CD4-positive, alpha-beta memory T cell (primary cell): ENCODE results near the gene AOC1. TPM values are rescaled to one million over a fixed set of nuclear protein-coding genes. Genes with fewer than 3 reads are reported as not detected.
A peak's percentile ranks its signal among the peaks of the same experiment; 100 is the strongest.

Source experiments
- CTCF ChIA-PET: fragments of 350-600 bp; sonication (Branson Sonifier 250); formaldehyde crosslinking; loops from one replicate; lab custom pipeline; 2021; ENCODE audit warnings: inconsistent platforms; ENCODE audit not compliant: partially characterized antibody; lab: Charles Lee
- POLR2A ChIA-PET: fragments of 350-600 bp; sonication (Branson Sonifier 250); formaldehyde crosslinking; loops from one replicate; lab custom pipeline; 2021; ENCODE audit not compliant: partially characterized antibody; lab: Charles Lee
- DNase-seq, 5 donors: peaks; one replicate each; pipeline versions ENCODE4 v3.0.0 to v3.0.0-alpha.2; 2020 to 2022; ENCODE audit warnings: mixed read lengths in 1 of 5
- H3K27ac ChIP-seq: one replicate; pipeline ENCODE4 v1.7.0; 2013; ENCODE audit warnings: low read depth, low read length
- H3K27me3 ChIP-seq: 2 replicates; pipeline ENCODE4 v1.7.0; 2013; ENCODE audit warnings: mild to moderate bottlenecking, low read length, moderate library complexity; ENCODE audit not compliant: insufficient read depth
- H3K36me3 ChIP-seq: 2 replicates; pipeline ENCODE4 v1.7.0; 2013; ENCODE audit warnings: mild to moderate bottlenecking, low read length, moderate library complexity; ENCODE audit not compliant: insufficient read depth
- H3K4me1 ChIP-seq: 2 replicates; pipeline ENCODE4 v1.7.0; 2013; ENCODE audit warnings: mild to moderate bottlenecking, low read length, moderate library complexity; ENCODE audit not compliant: insufficient read depth
- H3K4me3 ChIP-seq, 2 donors: one replicate each; pipeline ENCODE4 v1.7.0; 2013; ENCODE audit warnings: low read length in 2 of 2, mild to moderate bottlenecking in 1 of 2
- H3K9me3 ChIP-seq, 2 donors: one replicate each; pipeline ENCODE4 v1.7.0; 2013; ENCODE audit warnings: low read length in 2 of 2, control low read depth in 1 of 2; ENCODE audit not compliant: control insufficient read depth in 1 of 2
- H3K27ac Mint-ChIP-seq, 7 donors: one replicate each; pipeline ENCODE4 v1.8.0; 2020 to 2021; ENCODE audit warnings: mixed read lengths in 7 of 7, mild to moderate bottlenecking in 6 of 7, inconsistent platforms in 3 of 7, moderate library complexity in 3 of 7
- H3K27me3 Mint-ChIP-seq, 2 donors: one replicate each; pipeline ENCODE4 v1.8.0; 2020 to 2021; ENCODE audit warnings: mixed read lengths in 2 of 2
- H3K36me3 Mint-ChIP-seq, 2 donors: one replicate each; pipeline ENCODE4 v1.8.0; 2020 to 2021; ENCODE audit warnings: mixed read lengths in 2 of 2, inconsistent platforms in 1 of 2, mild to moderate bottlenecking in 1 of 2
- H3K4me1 Mint-ChIP-seq, 4 donors: one replicate each; pipeline ENCODE4 v1.8.0; 2020 to 2021; ENCODE audit warnings: mixed read lengths in 4 of 4, mild to moderate bottlenecking in 1 of 4
- H3K4me3 Mint-ChIP-seq, 8 donors: one replicate each; pipeline ENCODE4 v1.8.0; 2020 to 2021; ENCODE audit warnings: mixed read lengths in 8 of 8, mild to moderate bottlenecking in 7 of 8, moderate library complexity in 6 of 8, inconsistent platforms in 3 of 8
- H3K9me3 Mint-ChIP-seq, 8 donors: one replicate each; pipeline ENCODE4 v1.8.0; 2020 to 2021; ENCODE audit warnings: mixed read lengths in 8 of 8, mild to moderate bottlenecking in 5 of 8, inconsistent platforms in 3 of 8, moderate library complexity in 1 of 8
- intact Hi-C: fragments of 100-400 bp; cut with micrococcal nuclease; formaldehyde crosslinking; loops from one replicate; pipeline ENCODE4 v1.15.1; 2023
- polyA plus RNA-seq, 2 donors: library from polyadenylated mRNA; unstranded; fragments of 300-500 nt; fragmentation: Illumina TruSeq; gene quantifications; one replicate each; pipeline ENCODE4 v1.2.3, GENCODE V29; 2021
- total RNA-seq, 2 experiments: library from RNA; stranded (reverse); gene quantifications; one replicate each; pipeline ENCODE4 v1.2.3, GENCODE V29; 2021

The AOC1 gene
- total and polyA plus RNA-seq, 4 experiments from 2014 or later = not detected

DNA sequence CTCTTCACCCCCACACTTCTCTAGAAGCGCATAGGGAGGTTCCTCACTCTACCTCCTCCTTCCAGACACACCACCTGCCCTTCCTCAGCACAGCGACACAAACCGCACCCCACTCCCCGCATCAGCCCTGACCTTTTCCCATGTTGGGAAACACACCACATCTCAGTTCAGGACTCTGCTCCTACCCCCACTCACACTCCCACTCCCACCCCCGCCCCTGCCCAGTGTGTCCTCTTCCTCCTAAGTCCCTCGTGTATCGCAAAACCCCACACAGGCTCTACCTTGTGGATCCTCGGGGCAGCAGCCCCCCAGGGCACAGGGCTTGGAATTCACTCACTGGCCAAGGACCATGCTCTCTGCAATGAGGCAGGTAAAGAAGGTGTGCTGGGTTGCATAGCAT, 4.2 kb upstream of the AOC1 start:
- Histone ChIP-seq H3K4me1 (no peaks in the 10 kb centered on the region), H3K27me3 (peaks cover 7% of the 10 kb centered on the region), H3K27ac (no peak overlapping the region), H3K36me3 (no peaks in the 10 kb centered on the region), H3K9me3 (no peaks in the 10 kb centered on the region), H3K4me3 (no peak overlapping the region)
- Mint-ChIP-seq H3K36me3 (no peaks in the 10 kb centered on the region), H3K4me3 (no peak overlapping the region), H3K27ac (no peak overlapping the region), H3K9me3 (no peaks in the 10 kb centered on the region), H3K27me3 (peaks cover 16 to 22% of the 10 kb centered on the region in 2 donors), H3K4me1 (peaks cover 0 to 6% (median 0%) of the 10 kb centered on the region in 4 donors)
- ChIA-PET POLR2A (no interaction called here), CTCF (no interaction called here)
- intact Hi-C loops = no loop called here
- DNase-seq = no peak

DNA sequence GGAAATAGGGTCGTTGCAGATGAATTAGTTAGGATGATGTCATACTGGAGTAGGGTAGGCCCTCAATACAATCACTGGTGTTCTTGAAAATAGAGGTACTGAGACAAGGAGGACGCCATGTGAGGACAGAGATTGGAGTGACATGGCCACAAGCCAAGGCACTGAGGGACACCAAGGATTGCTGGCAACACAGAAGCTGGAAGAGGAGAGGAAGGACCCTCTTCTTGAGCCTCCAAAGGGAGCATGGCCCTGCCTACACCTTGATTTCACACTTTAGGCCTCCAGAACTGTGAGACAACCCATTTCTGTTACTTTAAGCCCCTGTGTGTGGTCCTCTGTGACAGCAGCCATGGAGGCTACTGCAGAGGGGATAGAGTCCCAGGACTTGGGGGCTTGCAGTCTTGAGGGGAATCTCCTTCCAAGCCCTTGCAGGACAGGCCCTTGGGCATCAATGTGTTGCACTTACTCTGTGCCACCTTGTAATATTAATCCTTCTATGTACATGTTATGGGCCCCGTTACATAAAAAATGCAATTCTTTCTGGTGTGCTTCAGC, 3.7 kb upstream of the AOC1 start:
- peaks cover 0 to 6% (median 0%) of the 10 kb centered on the region in 4 donors for H3K4me1 Mint-ChIP-seq
- H3K27me3 ChIP-seq = peaks cover 7% of the 10 kb centered on the region
- H3K9me3 Mint-ChIP-seq = no peaks in the 10 kb centered on the region
- H3K27me3 Mint-ChIP-seq = peaks cover 16 to 22% of the 10 kb centered on the region in 2 donors
- H3K36me3 Mint-ChIP-seq = no peaks in the 10 kb centered on the region
- no peak for DNase-seq
- H3K27ac ChIP-seq = no peak overlapping the region
- H3K27ac Mint-ChIP-seq = no peak overlapping the region
- intact Hi-C loops = no loop called here
- no peaks in the 10 kb centered on the region for H3K4me1 ChIP-seq
- H3K36me3 ChIP-seq = no peaks in the 10 kb centered on the region
- CTCF ChIA-PET = no interaction called here
- no peaks in the 10 kb centered on the region for H3K9me3 ChIP-seq
- H3K4me3 ChIP-seq = no peak overlapping the region
- H3K4me3 Mint-ChIP-seq = no peak overlapping the region
- POLR2A ChIA-PET = no interaction called here

DNA sequence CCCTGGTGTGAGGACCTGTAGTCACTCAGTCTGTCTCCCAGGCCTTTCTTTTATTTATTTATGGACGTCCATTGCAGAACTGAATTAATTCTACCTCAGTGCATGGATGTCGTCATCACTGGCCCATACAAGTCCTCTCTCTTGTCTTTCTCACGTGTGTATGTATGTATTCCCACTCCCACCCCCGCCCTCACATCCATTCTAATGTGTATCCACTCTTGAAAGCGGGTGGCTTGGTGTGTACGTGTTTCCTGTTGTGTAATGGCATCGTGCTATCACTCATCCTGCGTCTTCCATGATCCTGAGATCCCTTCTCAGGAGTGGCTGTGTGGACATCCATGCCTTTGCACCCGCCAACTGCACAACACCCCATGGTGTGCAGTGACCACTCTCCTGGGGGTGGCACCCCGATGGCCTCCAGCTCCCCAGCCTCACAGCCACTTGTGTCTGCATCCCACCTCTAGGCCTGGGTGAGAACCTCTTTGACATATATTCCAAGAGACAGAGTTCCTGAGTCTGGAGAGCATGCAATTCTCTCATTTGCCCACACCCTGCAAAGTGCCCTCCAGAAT, 3.0 kb upstream of the AOC1 start:
- Histone ChIP-seq H3K4me3 (no peak overlapping the region), H3K36me3 (no peaks in the 10 kb centered on the region), H3K4me1 (no peaks in the 10 kb centered on the region), H3K9me3 (no peaks in the 10 kb centered on the region), H3K27ac (no peak overlapping the region), H3K27me3 (peaks cover 7% of the 10 kb centered on the region)
- Mint-ChIP-seq H3K9me3 (no peaks in the 10 kb centered on the region), H3K4me3 (no peak overlapping the region), H3K27ac (no peak overlapping the region), H3K4me1 (peaks cover 0 to 6% (median 0%) of the 10 kb centered on the region in 4 donors), H3K36me3 (no peaks in the 10 kb centered on the region), H3K27me3 (peaks cover 17 to 23% of the 10 kb centered on the region in 2 donors)
- CTCF ChIA-PET = no interaction called here
- no peak for DNase-seq
- POLR2A ChIA-PET = no interaction called here
- intact Hi-C loops = no loop called here

DNA sequence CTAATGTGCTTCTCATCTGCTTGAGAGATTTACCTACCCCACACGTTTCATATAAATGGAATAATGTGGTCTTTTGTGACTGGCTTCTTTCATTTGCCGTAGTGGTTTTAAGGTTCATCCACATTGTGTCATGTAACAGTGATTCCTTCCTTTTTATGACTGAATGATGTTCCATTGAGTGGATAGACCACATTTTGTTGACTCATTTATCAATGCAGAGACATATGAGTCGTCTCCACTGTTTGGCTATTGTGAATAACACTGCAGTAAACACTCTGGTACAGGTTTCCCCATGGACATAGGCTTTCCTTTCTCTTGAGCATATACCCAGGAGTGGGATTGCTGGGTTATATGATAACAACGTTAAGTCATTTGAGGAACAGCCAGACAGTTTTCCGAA, 2.0 kb upstream of the AOC1 start:
- Mint-ChIP-seq H3K27me3 (peaks cover 20 to 25% of the 10 kb centered on the region in 2 donors), H3K4me3 (no peak overlapping the region), H3K9me3 (no peaks in the 10 kb centered on the region), H3K4me1 (peaks cover 0 to 6% (median 0%) of the 10 kb centered on the region in 4 donors), H3K36me3 (no peaks in the 10 kb centered on the region), H3K27ac (no peak overlapping the region)
- no peak overlapping the region for H3K4me3 ChIP-seq
- POLR2A ChIA-PET = no interaction called here
- no peaks in the 10 kb centered on the region for H3K9me3 ChIP-seq
- DNase-seq = no peak
- H3K27me3 ChIP-seq = peaks cover 7% of the 10 kb centered on the region
- no peaks in the 10 kb centered on the region for H3K4me1 ChIP-seq
- no peak overlapping the region for H3K27ac ChIP-seq
- H3K36me3 ChIP-seq = no peaks in the 10 kb centered on the region
- intact Hi-C loops = no loop called here
- CTCF ChIA-PET = no interaction called here

DNA sequence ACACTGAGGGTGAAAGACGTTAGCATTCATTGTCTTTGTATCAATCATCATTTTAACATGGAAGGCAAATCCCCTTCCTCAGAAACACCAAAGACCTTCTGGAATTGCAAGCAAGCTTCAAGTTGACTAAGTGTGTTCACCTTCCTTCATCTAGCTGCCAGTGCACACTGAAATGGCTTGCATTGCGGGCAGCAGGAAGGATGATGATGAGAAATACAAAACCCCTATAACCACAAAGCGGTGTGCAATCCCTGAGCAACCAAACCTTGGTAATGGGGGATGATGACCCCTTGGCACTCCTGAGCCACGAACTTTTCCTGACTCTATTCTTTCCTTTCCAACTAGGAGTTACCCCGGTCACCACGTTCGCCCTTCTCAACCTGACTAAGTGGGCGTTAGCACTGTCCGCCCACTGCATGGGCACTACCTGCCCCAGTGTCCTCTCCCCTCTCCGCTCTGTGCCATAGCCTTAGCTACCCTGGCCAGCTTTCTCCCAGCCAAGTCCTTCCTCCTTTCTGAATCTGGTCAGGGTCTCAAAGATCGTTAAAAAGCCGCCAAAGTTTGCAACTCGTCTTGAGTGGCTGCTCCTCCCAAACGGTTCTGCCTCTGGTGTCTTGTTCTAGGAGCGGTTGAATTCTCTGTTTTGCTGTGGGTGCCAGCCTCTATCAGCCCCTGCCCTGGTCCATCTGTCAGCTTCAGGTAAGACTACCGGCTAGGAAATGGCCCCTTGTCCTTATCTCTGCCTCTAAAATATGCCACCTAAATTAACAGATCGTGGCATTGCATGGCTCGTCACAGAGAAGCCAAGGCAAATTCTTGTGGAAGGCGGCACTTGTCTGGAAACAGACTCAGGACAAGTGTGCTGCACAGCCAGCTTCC, 586 bp upstream of the AOC1 start:
- H3K36me3 Mint-ChIP-seq = no peaks in the 10 kb centered on the region
- H3K36me3 ChIP-seq = no peaks in the 10 kb centered on the region
- H3K4me3 Mint-ChIP-seq = peak overlapping the region in 1 of 8 donors; percentile 7
- H3K27me3 ChIP-seq = peaks cover 7% of the 10 kb centered on the region
- no peaks in the 10 kb centered on the region for H3K4me1 ChIP-seq
- DNase-seq = no peak
- intact Hi-C loops = no loop called here
- H3K9me3 ChIP-seq = no peaks in the 10 kb centered on the region
- peaks cover 0 to 6% (median 0%) of the 10 kb centered on the region in 4 donors for H3K4me1 Mint-ChIP-seq
- no peak overlapping the region for H3K4me3 ChIP-seq
- ChIA-PET POLR2A (no interaction called here), CTCF (interaction anchor here (0.7 kb wide), 1 partner anchor 46 kb away, joined by 3 read pairs; no protein-coding TSS in a partner anchor)
- peaks cover 24 to 25% of the 10 kb centered on the region in 2 donors for H3K27me3 Mint-ChIP-seq
- no peak overlapping the region for H3K27ac Mint-ChIP-seq
- H3K27ac ChIP-seq = no peak overlapping the region
- no peaks in the 10 kb centered on the region for H3K9me3 Mint-ChIP-seq

DNA sequence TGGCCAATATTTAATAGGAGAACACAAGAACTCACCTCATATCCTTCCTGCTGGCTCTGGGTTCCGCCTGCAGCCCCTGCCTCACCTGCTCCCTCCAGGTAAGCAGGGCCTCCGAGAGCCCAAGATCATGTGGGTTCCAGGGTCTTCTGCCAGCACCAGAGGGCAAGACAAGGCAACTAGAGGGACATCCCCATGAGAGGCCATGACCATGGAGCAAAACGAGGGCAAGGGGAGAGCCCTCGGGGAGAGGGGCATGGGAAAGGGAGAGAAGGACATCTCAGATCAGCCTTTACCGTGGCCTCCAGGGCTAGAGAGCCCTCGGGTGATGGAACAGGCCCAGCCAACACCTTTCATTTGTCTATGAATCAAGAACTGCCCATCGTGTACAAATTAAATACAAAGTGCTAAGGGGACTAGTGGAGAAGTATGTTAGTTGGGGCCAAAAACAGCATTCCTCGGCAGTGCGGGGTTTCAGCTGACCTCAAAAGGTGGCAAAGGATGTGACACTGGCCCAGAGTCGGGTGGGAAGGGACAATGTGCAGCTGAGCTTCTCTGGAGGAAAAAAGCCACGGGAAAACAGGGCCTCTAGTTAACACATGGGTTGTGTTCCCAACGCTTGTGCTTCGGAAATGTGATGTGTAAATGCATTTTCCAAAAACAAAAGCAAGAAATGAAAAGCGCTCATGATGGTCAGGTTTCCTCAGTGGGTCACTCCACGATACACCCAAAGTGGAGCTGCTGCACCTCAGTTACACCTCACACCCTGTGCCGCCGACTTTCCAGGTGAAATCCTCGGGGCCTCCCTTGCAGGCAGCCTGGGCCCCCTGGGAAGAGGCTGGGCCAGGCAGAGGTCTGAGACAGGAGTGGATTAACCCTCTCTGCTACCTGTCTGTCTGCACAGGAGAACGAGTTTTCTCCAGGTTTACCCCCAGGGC, 2.0 kb downstream of the AOC1 start:
- Histone ChIP-seq H3K9me3 (no peaks in the 10 kb centered on the region), H3K4me1 (no peaks in the 10 kb centered on the region), H3K27ac (no peak overlapping the region), H3K4me3 (no peak overlapping the region), H3K36me3 (no peaks in the 10 kb centered on the region), H3K27me3 (peaks cover 7% of the 10 kb centered on the region)
- Mint-ChIP-seq H3K36me3 (no peaks in the 10 kb centered on the region), H3K27ac (no peak overlapping the region), H3K4me3 (no peak overlapping the region), H3K9me3 (no peaks in the 10 kb centered on the region), H3K4me1 (peaks cover 0 to 6% (median 0%) of the 10 kb centered on the region in 4 donors), H3K27me3 (peaks cover 24 to 27% of the 10 kb centered on the region in 2 donors)
- CTCF ChIA-PET = no interaction called here
- POLR2A ChIA-PET = no interaction called here
- DNase-seq = no peak
- intact Hi-C loops = no loop called here
